Uterus (tissue), 4 donors: Measurements from ENCODE around the gene STARD3NL. TPM values are rescaled to one million over a fixed set of nuclear protein-coding genes. Genes with fewer than 3 reads are reported as not detected.
"Not testable (repeated sequence)": the region's sequence is repeated elsewhere in the genome, so short reads cannot be mapped to it uniquely, and the experiment has no call there.

Source experiments
- DNase-seq, 2 donors: peaks; one replicate each; pipeline ENCODE4 v3.0.0-alpha.2; 2019 to 2020
- H3K27ac ChIP-seq, 2 donors: fragments of 200-600 bp; sonication (generic); 1 replicate in 1 of 2; 2 replicates in 1 of 2; pipeline ENCODE4 v1.5.1; 2016 to 2018
- H3K27me3 ChIP-seq, 2 donors: fragments of 200-600 bp; sonication (generic); one replicate each; pipeline ENCODE4 v1.5.1; 2018 to 2019; ENCODE audit warnings: control low read depth in 1 of 2
- H3K36me3 ChIP-seq, 2 donors: fragments of 200-600 bp; sonication (generic); one replicate each; pipeline ENCODE4 v1.5.1; 2019; ENCODE audit warnings: control low read depth in 1 of 2
- H3K4me1 ChIP-seq, 2 donors: fragments of 200-600 bp; sonication (generic); one replicate each; pipeline ENCODE4 v1.5.1; 2018 to 2019; ENCODE audit warnings: control low read depth in 1 of 2
- H3K4me3 ChIP-seq, 2 donors: fragments of 200-600 bp; sonication (generic); 1 replicate in 1 of 2; 2 replicates in 1 of 2; pipeline ENCODE4 v1.5.1; 2018 to 2019; ENCODE audit warnings: mild to moderate bottlenecking in 1 of 2
- H3K9me3 ChIP-seq, 2 donors: fragments of 200-600 bp; sonication (generic); one replicate each; pipeline ENCODE4 v1.5.1; 2019; ENCODE audit warnings: control low read depth in 1 of 2
- POLR2A ChIP-seq, 2 donors: fragments of 450-650 bp; IDR thresholded peaks; one replicate each; pipeline ENCODE4 v1.6.1; 2016; ENCODE audit warnings: antibody characterized with exemption in 2 of 2, mild to moderate bottlenecking in 1 of 2, moderate library complexity in 1 of 2
- intact Hi-C: fragments of 100-400 bp; cut with DNase I; formaldehyde crosslinking; loops from one replicate; pipeline ENCODE4 v1.15.1; 2023; ENCODE audit warnings: low total_unique reads
- total RNA-seq, 4 donors: library from RNA; depleted of rRNA in 3 of 4; stranded (reverse); fragments of >200 nt in 3 of 4; gene quantifications; one replicate each; pipeline versions ENCODE4 v1.1.0 to v1.2.4, GENCODE V29; 2014 to 2023
- TF ChIP-seq, protein P1 (sequence below), 4 experiments: fragments of 200-600 bp in 2 of 4; fragments of 450-650 bp in 2 of 4; sonication (generic) in 2 of 4; IDR thresholded peaks; one replicate each; pipeline ENCODE4 v1.5.1; 2016 to 2019; ENCODE audit warnings: antibody characterized with exemption in 4 of 4, mild to moderate bottlenecking in 2 of 4, moderate library complexity in 1 of 4
- donor health status: DM: yes; HTN: yes; CAD: no.

STARD3NL gene
- total RNA-seq, 4 donors from 2014 or later = 36.9 to 95.6 (median 53.6) TPM

GRCh38 chr7:38169847-38170246 is 8.2 kb upstream of the STARD3NL start:
- TF ChIP-seq, protein P1, sequence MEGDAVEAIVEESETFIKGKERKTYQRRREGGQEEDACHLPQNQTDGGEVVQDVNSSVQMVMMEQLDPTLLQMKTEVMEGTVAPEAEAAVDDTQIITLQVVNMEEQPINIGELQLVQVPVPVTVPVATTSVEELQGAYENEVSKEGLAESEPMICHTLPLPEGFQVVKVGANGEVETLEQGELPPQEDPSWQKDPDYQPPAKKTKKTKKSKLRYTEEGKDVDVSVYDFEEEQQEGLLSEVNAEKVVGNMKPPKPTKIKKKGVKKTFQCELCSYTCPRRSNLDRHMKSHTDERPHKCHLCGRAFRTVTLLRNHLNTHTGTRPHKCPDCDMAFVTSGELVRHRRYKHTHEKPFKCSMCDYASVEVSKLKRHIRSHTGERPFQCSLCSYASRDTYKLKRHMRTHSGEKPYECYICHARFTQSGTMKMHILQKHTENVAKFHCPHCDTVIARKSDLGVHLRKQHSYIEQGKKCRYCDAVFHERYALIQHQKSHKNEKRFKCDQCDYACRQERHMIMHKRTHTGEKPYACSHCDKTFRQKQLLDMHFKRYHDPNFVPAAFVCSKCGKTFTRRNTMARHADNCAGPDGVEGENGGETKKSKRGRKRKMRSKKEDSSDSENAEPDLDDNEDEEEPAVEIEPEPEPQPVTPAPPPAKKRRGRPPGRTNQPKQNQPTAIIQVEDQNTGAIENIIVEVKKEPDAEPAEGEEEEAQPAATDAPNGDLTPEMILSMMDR (IDR thresholded peaks at IDR 0.05) = no peak
- TF ChIP-seq POLR2A (IDR thresholded peaks at IDR 0.05) = no peak

GRCh38 chr7:38171623-38172391 is 6.2 kb upstream of the STARD3NL start:
- Histone ChIP-seq H3K27me3 (no peaks in the 10 kb centered on the region), H3K4me3 (no peak overlapping the region), H3K9me3 (no peaks in the 10 kb centered on the region), H3K27ac (no peak overlapping the region), H3K4me1 (no peaks in the 10 kb centered on the region), H3K36me3 (no peaks in the 10 kb centered on the region)
- no peak for DNase-seq
- no peak for TF ChIP-seq POLR2A (IDR thresholded peaks at IDR 0.05)
- TF ChIP-seq, protein P1 (IDR thresholded peaks at IDR 0.05) = no peak
- intact Hi-C loops = no loop called here

More at GRCh38 chr7:38169847-38170246, 8.2 kb upstream of the STARD3NL start:
- H3K27ac ChIP-seq = no peak overlapping the region
- no peaks in the 10 kb centered on the region for H3K27me3 ChIP-seq
- H3K36me3 ChIP-seq = no peaks in the 10 kb centered on the region
- no peaks in the 10 kb centered on the region for H3K9me3 ChIP-seq
- no peaks in the 10 kb centered on the region for H3K4me1 ChIP-seq
- intact Hi-C loops = no loop called here
- H3K4me3 ChIP-seq = no peak overlapping the region
- no peak for DNase-seq

DNA sequence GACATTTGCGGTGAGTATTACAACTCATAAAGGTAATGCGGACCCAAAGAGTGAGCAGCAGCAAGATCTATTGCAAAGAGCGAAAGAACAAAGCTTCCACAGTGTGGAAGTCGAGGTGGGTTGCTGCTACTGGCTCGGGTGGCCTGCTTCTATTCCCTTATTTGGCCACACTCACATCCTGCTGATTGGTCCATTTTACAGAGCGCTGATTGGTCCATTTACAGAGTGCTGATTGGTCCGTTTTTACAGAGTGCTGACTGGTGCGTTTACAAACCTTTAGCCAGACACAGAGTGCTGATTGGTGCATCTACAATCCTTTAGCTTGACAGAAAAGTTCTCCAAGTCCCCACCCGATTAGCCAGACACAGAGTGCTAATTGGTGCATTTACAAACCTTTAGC is 2.5 kb upstream of the STARD3NL start:
- H3K4me3 ChIP-seq, H3K27ac ChIP-seq, DNase-seq, H3K9me3 ChIP-seq, intact Hi-C loops, H3K4me1 ChIP-seq, H3K36me3 ChIP-seq, H3K27me3 ChIP-seq: not testable (repeated sequence)

- peak in 1 of 2 donors; percentile 44 for TF ChIP-seq POLR2A (IDR thresholded peaks at IDR 0.05)
- TF ChIP-seq, protein P1 (IDR thresholded peaks at IDR 0.05) = no peak
- H3K27me3 ChIP-seq = no peaks in the 10 kb centered on the region
- no peaks in the 10 kb centered on the region for H3K4me1 ChIP-seq
- no peaks in the 10 kb centered on the region for H3K36me3 ChIP-seq
- peak overlapping the region; percentile 94 to 97 for H3K27ac ChIP-seq
- DNase-seq = no peak
- intact Hi-C loops = no loop called here
- no peaks in the 10 kb centered on the region for H3K9me3 ChIP-seq
- peak overlapping the region; percentile 80 to 95 for H3K4me3 ChIP-seq
Observed at GRCh38 chr7:38177621-38178003, 433 bp upstream of the STARD3NL start.

DNA sequence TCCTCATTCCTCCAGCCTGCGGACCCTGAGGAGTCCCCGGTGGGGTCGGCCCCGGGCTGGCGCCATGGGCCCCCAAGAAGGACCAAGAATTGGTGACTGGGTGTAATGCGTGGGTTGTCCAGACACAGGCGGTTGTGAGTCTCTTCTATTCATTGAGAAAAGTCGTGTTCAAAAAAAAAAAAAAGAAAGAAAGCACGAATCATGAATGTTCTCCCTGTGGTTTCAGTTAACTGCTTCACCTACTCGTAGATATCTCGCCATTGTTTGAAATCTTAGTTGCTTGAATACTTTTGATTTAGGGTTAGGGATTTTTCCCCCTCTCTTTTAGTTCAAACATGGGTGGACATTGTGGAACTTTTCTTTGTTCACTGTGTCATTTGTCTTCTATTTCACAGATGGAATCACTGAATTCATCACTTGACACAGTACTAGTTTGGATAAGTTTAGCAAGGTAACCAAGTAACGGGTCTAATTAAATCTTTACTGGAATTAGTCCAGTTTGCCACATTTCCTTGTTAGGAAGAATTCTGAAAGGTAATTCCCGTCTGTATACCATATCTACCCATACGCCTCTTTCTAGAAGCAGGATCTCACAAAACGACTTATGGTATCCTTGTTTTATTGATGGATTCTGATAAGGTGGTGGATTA is 775 bp downstream of the STARD3NL start:
- H3K4me3 ChIP-seq = peak overlapping the region; percentile 80 to 95
- H3K27me3 ChIP-seq = no peaks in the 10 kb centered on the region
- no peaks in the 10 kb centered on the region for H3K4me1 ChIP-seq
- TF ChIP-seq POLR2A (IDR thresholded peaks at IDR 0.05) = no peak
- TF ChIP-seq, protein P1 (IDR thresholded peaks at IDR 0.05) = peak in 1 of 4 experiments; percentile 17
- intact Hi-C loops = no loop called here
- H3K9me3 ChIP-seq = no peaks in the 10 kb centered on the region
- H3K36me3 ChIP-seq = no peaks in the 10 kb centered on the region
- DNase-seq = no peak
- peak overlapping the region; percentile 94 to 97 for H3K27ac ChIP-seq
